GM19193 (cell line): ENCODE results near the gene RBM19.

ENCODE experiments used
- POLR2A ChIP-seq: IDR thresholded peaks from 4 replicates; pipeline ENCODE4 v1.6.1; 2011; ENCODE audit not compliant: insufficient read depth, insufficient read length; ENCODE audit errors: extremely low read depth

The RBM19 gene

GRCh38 chr12:113973109-113973904, 7.2 kb upstream of the RBM19 start:
- no peak for TF ChIP-seq POLR2A

GRCh38 chr12:113971392-113971791, 5.3 kb upstream of the RBM19 start:
- TF ChIP-seq POLR2A = no peak

- no peak for TF ChIP-seq POLR2A
Observed at GRCh38 chr12:113970211-113970610, 4.1 kb upstream of the RBM19 start.

GRCh38 chr12:113967368-113967767, 1.2 kb upstream of the RBM19 start:
- TF ChIP-seq POLR2A = no peak

- no peak for TF ChIP-seq POLR2A
Observed at GRCh38 chr12:113962733-113963132, 3.4 kb downstream of the RBM19 start.

GRCh38 chr12:113961921-113962710, 4.0 kb downstream of the RBM19 start:
- no peak for TF ChIP-seq POLR2A

GRCh38 chr12:113960030-113960429, 6.1 kb downstream of the RBM19 start:
- TF ChIP-seq POLR2A = no peak

GRCh38 chr12:113959096-113959495, 7.0 kb downstream of the RBM19 start:
- no peak for TF ChIP-seq POLR2A

- TF ChIP-seq POLR2A = no peak
Observed at GRCh38 chr12:113958108-113958507, 8.0 kb downstream of the RBM19 start.

- TF ChIP-seq POLR2A = no peak
Observed at GRCh38 chr12:113957627-113958026, 8.5 kb downstream of the RBM19 start.

- TF ChIP-seq POLR2A = no peak
Observed at GRCh38 chr12:113955109-113955970, 10.8 kb downstream of the RBM19 start.

- no peak for TF ChIP-seq POLR2A
Observed at GRCh38 chr12:113954547-113954946, 11.6 kb downstream of the RBM19 start.

GRCh38 chr12:113950873-113951272, 15.3 kb downstream of the RBM19 start:
- no peak for TF ChIP-seq POLR2A

- no peak for TF ChIP-seq POLR2A
Observed at GRCh38 chr12:113949321-113950305, 16.5 kb downstream of the RBM19 start.
